ENCODE data around the gene RAD51B.

Gene RAD51B

DNA sequence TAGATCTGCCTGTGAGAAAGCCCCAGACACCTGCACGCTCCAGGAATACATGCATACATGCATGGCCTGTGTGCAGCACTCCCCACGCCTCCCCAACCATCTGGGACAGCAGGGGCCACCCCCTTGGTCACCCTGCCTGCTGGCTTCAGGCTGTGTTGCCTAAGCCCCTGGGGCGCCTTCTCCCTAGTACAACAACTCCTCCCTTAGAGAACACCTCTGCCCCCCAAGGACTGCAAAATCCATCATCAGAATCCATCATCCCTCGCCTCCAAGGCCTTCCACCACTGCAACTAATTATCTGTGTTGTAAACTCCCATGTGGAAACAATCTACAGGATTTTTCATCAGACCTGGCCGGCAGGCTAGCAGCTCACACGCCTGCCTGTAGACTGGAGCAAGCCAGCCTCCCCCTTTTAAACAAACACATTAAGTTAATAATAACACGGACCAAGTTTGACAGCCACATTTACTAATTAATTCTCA lies 936.5 kb downstream of the RAD51B start:
- Histone ChIP-seq H3K4me1 (no peaks in the 10 kb centered on the region), H3K4me3 (ENCODE audit: low read depth, low read length) (no peak overlapping the region), H3K36me3 (no peaks in the 10 kb centered on the region), H3K9me3 (no peaks in the 10 kb centered on the region), H3K27me3 (no peaks in the 10 kb centered on the region)
- DNase-seq = no peak
- TF ChIP-seq CTCF (IDR thresholded peaks at IDR 0.05; ENCODE audit: low read depth, low read length) = no peak

- no peak overlapping the region for H3K4me3 ChIP-seq (ENCODE audit: low read depth, low read length)
- no peak for DNase-seq
- H3K4me1 ChIP-seq = no peaks in the 10 kb centered on the region
- TF ChIP-seq CTCF (IDR thresholded peaks at IDR 0.05; ENCODE audit: low read depth, low read length) = no peak
- H3K9me3 ChIP-seq = no peaks in the 10 kb centered on the region
- no peaks in the 10 kb centered on the region for H3K27me3 ChIP-seq
- H3K36me3 ChIP-seq = no peaks in the 10 kb centered on the region
These were observed 937.2 kb downstream of the RAD51B start for GRCh38 chr14:68756734-68757133.

GRCh38 chr14:68757618-68758081 lies 938.1 kb downstream of the RAD51B start:
- TF ChIP-seq CTCF (IDR thresholded peaks at IDR 0.05; ENCODE audit: low read depth, low read length) = no peak
- Histone ChIP-seq H3K27me3 (no peaks in the 10 kb centered on the region), H3K9me3 (no peaks in the 10 kb centered on the region), H3K4me3 (ENCODE audit: low read depth, low read length) (no peak overlapping the region), H3K4me1 (peaks cover 7% of the 10 kb centered on the region), H3K36me3 (no peaks in the 10 kb centered on the region)
- DNase-seq = no peak

DNA sequence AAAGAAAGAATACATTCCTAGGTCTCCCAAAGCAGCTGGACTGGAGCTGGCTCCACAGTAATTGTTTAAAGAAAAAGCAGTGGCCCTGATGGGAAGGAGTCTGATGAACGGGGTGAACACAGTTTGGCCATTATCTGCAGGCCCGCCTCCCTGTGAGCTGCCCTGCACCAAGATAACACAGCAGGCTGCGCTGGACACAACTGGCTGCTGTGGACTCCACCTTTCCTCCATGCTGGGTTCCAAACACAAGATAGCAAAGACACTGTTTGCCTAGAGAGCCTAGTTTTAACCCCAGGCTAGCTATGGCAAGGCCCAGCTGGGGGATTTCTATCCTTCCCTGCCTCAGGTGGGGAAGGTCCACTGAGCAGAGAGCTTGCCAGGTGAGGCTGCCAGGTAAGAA lies 938.7 kb downstream of the RAD51B start:
- H3K4me1 ChIP-seq = peaks cover 11% of the 10 kb centered on the region
- H3K36me3 ChIP-seq = no peaks in the 10 kb centered on the region
- no peaks in the 10 kb centered on the region for H3K9me3 ChIP-seq
- no peak for DNase-seq
- H3K27me3 ChIP-seq = no peaks in the 10 kb centered on the region
- H3K4me3 ChIP-seq (ENCODE audit: low read depth, low read length) = no peak overlapping the region
- no peak for TF ChIP-seq CTCF (IDR thresholded peaks at IDR 0.05; ENCODE audit: low read depth, low read length)

DNA sequence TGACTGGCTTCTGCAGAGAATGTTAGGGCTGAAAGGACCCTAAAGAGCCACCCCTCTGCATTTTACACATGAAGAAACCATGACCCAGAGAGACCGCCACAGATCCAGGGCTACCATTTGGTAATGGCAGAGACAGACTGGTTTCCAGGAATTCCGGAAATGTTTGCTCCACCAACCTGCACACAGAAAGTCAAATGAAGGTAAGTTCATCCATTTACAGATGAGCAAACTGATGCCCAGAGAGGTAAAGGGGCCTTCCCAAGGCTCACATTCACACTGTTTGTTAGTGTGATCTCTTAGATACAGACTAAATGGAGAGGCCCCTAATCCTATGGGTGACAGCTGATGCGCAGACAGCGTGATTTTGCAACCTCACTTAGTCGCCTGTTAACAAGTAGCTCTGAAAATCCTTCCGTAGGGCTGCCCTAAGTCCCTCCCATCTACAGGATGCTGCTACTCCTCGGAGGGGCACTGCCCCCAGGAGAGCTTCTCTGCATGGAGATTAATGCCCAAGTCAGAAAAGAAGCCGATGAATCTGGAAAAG lies 939.5 kb downstream of the RAD51B start:
- DNase-seq = no peak
- Histone ChIP-seq H3K36me3 (no peaks in the 10 kb centered on the region), H3K4me3 (ENCODE audit: low read depth, low read length) (no peak overlapping the region), H3K9me3 (no peaks in the 10 kb centered on the region), H3K4me1 (peaks cover 16% of the 10 kb centered on the region), H3K27me3 (no peaks in the 10 kb centered on the region)
- no peak for TF ChIP-seq CTCF (IDR thresholded peaks at IDR 0.05; ENCODE audit: low read depth, low read length)

- Histone ChIP-seq H3K27me3 (no peaks in the 10 kb centered on the region), H3K36me3 (no peaks in the 10 kb centered on the region), H3K4me3 (ENCODE audit: low read depth, low read length) (no peak overlapping the region), H3K9me3 (no peaks in the 10 kb centered on the region), H3K4me1 (peaks cover 16% of the 10 kb centered on the region)
- DNase-seq = no peak
- TF ChIP-seq CTCF (IDR thresholded peaks at IDR 0.05; ENCODE audit: low read depth, low read length) = no peak
These were observed 940.4 kb downstream of the RAD51B start for GRCh38 chr14:68759937-68760336.

Data from BE2C (cell line).